Liver (tissue), 9 donors: Measurements from ENCODE around the gene C19orf33. TPM values are rescaled to one million over a fixed set of nuclear protein-coding genes. Genes with fewer than 3 reads are reported as not detected.

Experiments used
- DNase-seq: peaks from one replicate; pipeline ENCODE4 v3.0.0-alpha.2; 2017; ENCODE audit warnings: low spot score
- H3K27ac ChIP-seq, 2 donors: one replicate each; pipeline ENCODE4 v1.7.0; 2013; ENCODE audit warnings: inconsistent platforms in 2 of 2, low read length in 2 of 2, control low read depth in 1 of 2, low read depth in 1 of 2, mild to moderate bottlenecking in 1 of 2
- H3K27me3 ChIP-seq, 4 donors: one replicate each; pipeline versions ENCODE4 v1.6.1 to v1.7.0; 2013; ENCODE audit warnings: low read length in 3 of 4, inconsistent platforms in 1 of 4, mild to moderate bottlenecking in 1 of 4, moderate library complexity in 1 of 4; ENCODE audit not compliant: control insufficient read depth in 4 of 4, insufficient read depth in 4 of 4
- H3K36me3 ChIP-seq, 4 donors: one replicate each; pipeline versions ENCODE4 v1.6.1 to v1.7.0; 2013; ENCODE audit warnings: low read length in 3 of 4, mild to moderate bottlenecking in 3 of 4, low read depth in 1 of 4, moderate library complexity in 1 of 4; ENCODE audit not compliant: control insufficient read depth in 4 of 4, insufficient read depth in 3 of 4
- H3K4me1 ChIP-seq, 4 donors: one replicate each; pipeline versions ENCODE4 v1.6.1 to v1.7.0; 2013; ENCODE audit warnings: low read length in 3 of 4, mild to moderate bottlenecking in 3 of 4, moderate library complexity in 1 of 4; ENCODE audit not compliant: control insufficient read depth in 4 of 4, insufficient read depth in 4 of 4
- H3K4me3 ChIP-seq, 3 donors: one replicate each; pipeline versions ENCODE4 v1.6.1 to v1.7.0; 2013; ENCODE audit warnings: low read length in 3 of 3, control low read depth in 1 of 3, low read depth in 1 of 3, mild to moderate bottlenecking in 1 of 3
- H3K9ac ChIP-seq, 2 donors: one replicate each; pipeline ENCODE4 v1.7.0; 2013; ENCODE audit warnings: low read length in 2 of 2, mild to moderate bottlenecking in 2 of 2, moderate library complexity in 2 of 2, control low read depth in 1 of 2, low read depth in 1 of 2
- H3K9me3 ChIP-seq, 4 donors: one replicate each; pipeline versions ENCODE4 v1.6.1 to v1.7.0; 2013; ENCODE audit warnings: low read length in 3 of 4; ENCODE audit not compliant: control insufficient read depth in 4 of 4
- ATF3 ChIP-seq: IDR thresholded peaks from 2 replicates; pipeline ENCODE4 v1.6.1; 2016; ENCODE audit warnings: antibody characterized with exemption
- CTCF ChIP-seq: fragments of 150-350 bp; IDR thresholded peaks from 2 replicates; pipeline ENCODE4 v1.5.1; 2017; ENCODE audit warnings: improper control_type of control experiment, low read depth, low read length; ENCODE audit not compliant: missing input control
- EGR1 ChIP-seq, 2 donors: IDR thresholded peaks; 2 replicates each; pipeline ENCODE4 v1.6.1; 2016 to 2018; ENCODE audit warnings: antibody characterized with exemption in 2 of 2, low read depth in 2 of 2
- FOXA1 ChIP-seq: IDR thresholded peaks from 2 replicates; pipeline ENCODE4 v1.6.1; 2016; ENCODE audit warnings: antibody characterized with exemption
- FOXA2 ChIP-seq: IDR thresholded peaks from 2 replicates; pipeline ENCODE4 v1.6.1; 2016; ENCODE audit warnings: antibody characterized with exemption
- GABPA ChIP-seq, 2 donors: IDR thresholded peaks in 1 of 2; conservative IDR thresholded peaks in 1 of 2; 2 replicates each; pipeline ENCODE4 v1.6.1; 2016; ENCODE audit warnings: antibody characterized with exemption in 2 of 2, mild to moderate bottlenecking in 1 of 2, moderate library complexity in 1 of 2
- HNF4A ChIP-seq, 2 donors: conservative IDR thresholded peaks; 2 replicates each; pipeline ENCODE4 v1.6.1; 2016; ENCODE audit warnings: antibody characterized with exemption in 2 of 2, mild to moderate bottlenecking in 2 of 2
- HNF4G ChIP-seq: IDR thresholded peaks from 2 replicates; pipeline ENCODE4 v1.6.1; 2016; ENCODE audit warnings: antibody characterized with exemption
- JUND ChIP-seq, 2 donors: IDR thresholded peaks; 2 replicates each; pipeline ENCODE4 v1.6.1; 2016; ENCODE audit warnings: antibody characterized with exemption in 2 of 2
- MAX ChIP-seq: IDR thresholded peaks from 2 replicates; pipeline ENCODE4 v1.6.1; 2016; ENCODE audit warnings: antibody characterized with exemption
- NR2F2 ChIP-seq: IDR thresholded peaks from 2 replicates; pipeline ENCODE4 v1.6.1; 2016; ENCODE audit warnings: antibody characterized with exemption
- RAD21 ChIP-seq, 2 donors: IDR thresholded peaks; 2 replicates each; pipeline ENCODE4 v1.6.1; 2016; ENCODE audit warnings: antibody characterized with exemption in 2 of 2, mild to moderate bottlenecking in 2 of 2
- REST ChIP-seq: IDR thresholded peaks from 2 replicates; pipeline ENCODE4 v1.6.1; 2016; ENCODE audit warnings: antibody characterized with exemption, mild to moderate bottlenecking
- RXRA ChIP-seq, 2 donors: IDR thresholded peaks; 2 replicates each; pipeline ENCODE4 v1.6.1; 2017 to 2018; ENCODE audit warnings: antibody characterized with exemption in 2 of 2, mild to moderate bottlenecking in 1 of 2
- SP1 ChIP-seq: IDR thresholded peaks from 2 replicates; pipeline ENCODE4 v1.6.1; 2018; ENCODE audit warnings: antibody characterized with exemption, mild to moderate bottlenecking
- TAF1 ChIP-seq: conservative IDR thresholded peaks from 2 replicates; pipeline ENCODE4 v1.6.1; 2016; ENCODE audit warnings: antibody characterized with exemption, mild to moderate bottlenecking
- YY1 ChIP-seq: IDR thresholded peaks from 2 replicates; pipeline ENCODE4 v1.6.1; 2016; ENCODE audit warnings: antibody characterized with exemption, mild to moderate bottlenecking
- ZBTB33 ChIP-seq: IDR thresholded peaks from 2 replicates; pipeline ENCODE4 v1.6.1; 2016; ENCODE audit warnings: antibody characterized with exemption
- WGBS: extraction: QIAGEN DNeasy Blood & Tissue Kit; methylation state at CpG from one replicate; pipeline ENCODE4 v1.1.7; 2013; 5-methylcytosine and 5-hydroxymethylcytosine counted together
- polyA plus RNA-seq, 2 donors: library from polyadenylated mRNA; stranded (reverse) in 1 of 2; unstranded in 1 of 2; fragments of 200-250 nt in 1 of 2; fragments of >200 nt in 1 of 2; fragmentation: Nextera tagmentation in 1 of 2; extraction: Ambion mirVana in 1 of 2; gene quantifications; one replicate each; pipeline versions ENCODE4 v1.2.1 to v1.2.3, GENCODE V29; 2013 to 2015
- total RNA-seq, 2 donors: library from RNA; depleted of rRNA; stranded (reverse); fragments of >200 nt; gene quantifications; one replicate each; pipeline ENCODE4 v1.2.3, GENCODE V29; 2014
- donor health status: healthy.
- donor health status: healthy.
- donor health status: healthy.
- donor health status: healthy.
- donor health status: healthy.

C19orf33 gene
- total and polyA plus RNA-seq, 4 donors = 0.36 to 1.6 TPM; not detected in 2

- no peak overlapping the region for H3K4me3 ChIP-seq
- no peak overlapping the region for H3K9ac ChIP-seq
- H3K36me3 ChIP-seq = no peaks in the 10 kb centered on the region
- no peak for DNase-seq
- no peak for TF ChIP-seq FOXA2
- TF ChIP-seq REST = no peak
- no peak for TF ChIP-seq MAX
- no peak for TF ChIP-seq RXRA (IDR thresholded peaks at IDR 0.05)
- no peaks in the 10 kb centered on the region for H3K27me3 ChIP-seq
- WGBS = 95% methylated on average over 9 of the region's 9 CpGs
- H3K27ac ChIP-seq = no peak overlapping the region
- H3K4me1 ChIP-seq = no peaks in the 10 kb centered on the region
- H3K9me3 ChIP-seq = no peaks in the 10 kb centered on the region
Measured at GRCh38 chr19:38293281-38293680, 10.8 kb upstream of the C19orf33 start.

GRCh38 chr19:38294090-38294489 is 10.0 kb upstream of the C19orf33 start:
- Histone ChIP-seq H3K4me1 (no peaks in the 10 kb centered on the region), H3K36me3 (no peaks in the 10 kb centered on the region), H3K27ac (no peak overlapping the region), H3K9ac (no peak overlapping the region), H3K9me3 (no peaks in the 10 kb centered on the region), H3K27me3 (no peaks in the 10 kb centered on the region), H3K4me3 (no peak overlapping the region)
- no peak for DNase-seq
- WGBS = 89% methylated on average over 8 of the region's 8 CpGs
- TF ChIP-seq YY1 (no peak), FOXA2 (no peak), SP1 (no peak), EGR1 (IDR thresholded peaks at IDR 0.05; ENCODE audit: low read depth in 2 of 2) (no peak), GABPA (IDR thresholded peaks at IDR 0.05 in 1 of 2, conservative IDR thresholded peaks at IDR 0.05 in 1 of 2) (no peak), JUND (IDR thresholded peaks at IDR 0.05) (no peak), REST (no peak), TAF1 (no peak), NR2F2 (no peak), HNF4A (conservative IDR thresholded peaks at IDR 0.05) (no peak), RAD21 (IDR thresholded peaks at IDR 0.05) (no peak), HNF4G (no peak), ZBTB33 (no peak), ATF3 (no peak), CTCF (no peak), FOXA1 (no peak), MAX (no peak), RXRA (IDR thresholded peaks at IDR 0.05) (no peak)
